ENCODE measurements around the gene ITGAL.
"Not testable (repeated sequence)": the region's sequence is repeated elsewhere in the genome, so short reads cannot be mapped to it uniquely, and the experiment has no call there.

Gene ITGAL

GRCh38 chr16:30446203-30446595 lies 26.3 kb upstream of the ITGAL start:
- no peak for TF ChIP-seq CTCF (IDR thresholded peaks at IDR 0.05; ENCODE audit: low read depth, low read length)
- no peak for DNase-seq (ENCODE audit: extremely low read depth, low read depth)

GRCh38 chr16:30447512-30448226 lies 24.9 kb upstream of the ITGAL start:
- DNase-seq (ENCODE audit: extremely low read depth, low read depth): no peak
- no peak for TF ChIP-seq CTCF (IDR thresholded peaks at IDR 0.05; ENCODE audit: low read depth, low read length)

GRCh38 chr16:30449116-30449435 lies 23.5 kb upstream of the ITGAL start:
- TF ChIP-seq CTCF (IDR thresholded peaks at IDR 0.05; ENCODE audit: low read depth, low read length): no peak
- no peak for DNase-seq (ENCODE audit: extremely low read depth, low read depth)

- not testable (repeated sequence) for DNase-seq (ENCODE audit: extremely low read depth, low read depth)
These were observed 19.6 kb upstream of the ITGAL start for GRCh38 chr16:30452709-30453580.

GRCh38 chr16:30456302-30456701 lies 16.2 kb upstream of the ITGAL start:
- DNase-seq (ENCODE audit: extremely low read depth, low read depth): no peak
- TF ChIP-seq CTCF (IDR thresholded peaks at IDR 0.05; ENCODE audit: low read depth, low read length): no peak

- no peak for TF ChIP-seq CTCF (IDR thresholded peaks at IDR 0.05; ENCODE audit: low read depth, low read length)
- no peak for DNase-seq (ENCODE audit: extremely low read depth, low read depth)
These were observed 15.3 kb upstream of the ITGAL start for GRCh38 chr16:30457256-30457655.

- no peak for TF ChIP-seq CTCF (IDR thresholded peaks at IDR 0.05; ENCODE audit: low read depth, low read length)
- DNase-seq (ENCODE audit: extremely low read depth, low read depth): no peak
These were observed 14.6 kb upstream of the ITGAL start for GRCh38 chr16:30457743-30458560.
